ENCODE data around the gene MOB2. TPM values are rescaled to one million over a fixed set of nuclear protein-coding genes. Genes with fewer than 3 reads are reported as not detected.

The MOB2 gene
- total RNA-seq, 1 experiment from 2014 or later: 29.8 TPM

DNA sequence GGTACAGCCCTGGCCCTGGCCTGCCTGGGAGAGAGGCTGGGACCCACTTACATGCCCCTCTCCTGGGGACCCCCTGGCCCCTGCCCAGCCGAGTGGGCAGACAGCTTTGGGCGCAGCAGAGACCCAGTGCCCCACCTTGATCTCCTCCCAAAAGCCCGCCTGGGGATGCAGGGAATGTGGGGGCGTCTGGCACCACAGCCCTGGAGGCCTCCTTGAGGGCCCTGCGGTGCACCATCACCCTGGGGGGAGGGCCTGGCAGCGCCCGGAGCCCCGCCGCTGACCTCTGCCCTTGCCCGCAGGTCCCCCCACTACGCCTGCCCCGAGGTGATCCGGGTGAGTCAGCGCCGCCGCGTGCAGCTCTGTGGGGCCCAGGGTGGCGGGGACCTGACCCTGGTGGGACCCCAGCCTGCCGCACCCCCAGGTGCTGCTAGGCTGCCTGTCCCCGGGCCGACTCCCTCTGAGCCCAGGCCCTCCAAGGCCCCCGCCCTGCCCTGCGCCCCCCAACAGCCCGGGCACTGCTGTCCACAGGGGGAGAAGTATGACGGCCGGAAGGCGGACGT is 43.7 kb downstream of the MOB2 start:
- no peak overlapping the region for H3K27ac Mint-ChIP-seq (ENCODE audit: unreplicated experiment)
- H3K27me3 Mint-ChIP-seq (ENCODE audit: unreplicated experiment): peaks cover 23% of the 10 kb centered on the region
- BruUV-seq (replicated peaks): no TSS peak
- TF ChIP-seq, protein P1, sequence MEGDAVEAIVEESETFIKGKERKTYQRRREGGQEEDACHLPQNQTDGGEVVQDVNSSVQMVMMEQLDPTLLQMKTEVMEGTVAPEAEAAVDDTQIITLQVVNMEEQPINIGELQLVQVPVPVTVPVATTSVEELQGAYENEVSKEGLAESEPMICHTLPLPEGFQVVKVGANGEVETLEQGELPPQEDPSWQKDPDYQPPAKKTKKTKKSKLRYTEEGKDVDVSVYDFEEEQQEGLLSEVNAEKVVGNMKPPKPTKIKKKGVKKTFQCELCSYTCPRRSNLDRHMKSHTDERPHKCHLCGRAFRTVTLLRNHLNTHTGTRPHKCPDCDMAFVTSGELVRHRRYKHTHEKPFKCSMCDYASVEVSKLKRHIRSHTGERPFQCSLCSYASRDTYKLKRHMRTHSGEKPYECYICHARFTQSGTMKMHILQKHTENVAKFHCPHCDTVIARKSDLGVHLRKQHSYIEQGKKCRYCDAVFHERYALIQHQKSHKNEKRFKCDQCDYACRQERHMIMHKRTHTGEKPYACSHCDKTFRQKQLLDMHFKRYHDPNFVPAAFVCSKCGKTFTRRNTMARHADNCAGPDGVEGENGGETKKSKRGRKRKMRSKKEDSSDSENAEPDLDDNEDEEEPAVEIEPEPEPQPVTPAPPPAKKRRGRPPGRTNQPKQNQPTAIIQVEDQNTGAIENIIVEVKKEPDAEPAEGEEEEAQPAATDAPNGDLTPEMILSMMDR (IDR thresholded peaks at IDR 0.05; ENCODE audit: unreplicated experiment): no peak
- CTCF ChIA-PET: no interaction called here
- no peak for DNase-seq
- H3K9me3 Mint-ChIP-seq (ENCODE audit: low read depth, unreplicated experiment): no peaks in the 10 kb centered on the region
- H3K4me1 Mint-ChIP-seq (ENCODE audit: low read depth, unreplicated experiment): no peaks in the 10 kb centered on the region
- intact Hi-C loops (cut with micrococcal nuclease; ENCODE audit: unreplicated experiment): no loop called here
- no peak overlapping the region for H3K4me3 Mint-ChIP-seq (ENCODE audit: low read depth, unreplicated experiment)
- H3K36me3 Mint-ChIP-seq (ENCODE audit: insufficient read depth, unreplicated experiment): peaks cover 11% of the 10 kb centered on the region

DNA sequence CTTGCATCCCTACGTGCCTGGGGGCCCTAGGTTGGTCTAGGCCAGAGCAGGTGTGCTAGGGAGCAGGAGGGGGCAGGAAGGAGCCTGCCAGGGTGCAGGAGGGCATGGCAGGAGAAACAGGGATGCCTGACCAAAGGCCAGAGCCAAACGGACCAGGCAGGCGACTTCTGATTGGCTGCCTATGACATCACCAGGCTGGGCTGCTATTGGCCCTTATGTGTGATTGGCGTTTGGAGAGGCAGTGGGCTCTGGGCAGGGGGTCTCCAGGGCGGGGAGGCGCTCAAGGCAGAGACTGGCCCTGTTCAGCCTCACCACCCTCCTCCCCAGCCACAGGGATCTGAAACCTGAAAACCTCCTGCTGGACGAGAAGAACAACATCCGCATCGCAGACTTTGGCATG is 44.4 kb downstream of the MOB2 start:
- BruUV-seq (replicated peaks): no TSS peak
- peak; percentile 34 for DNase-seq
- Mint-ChIP-seq H3K27ac (ENCODE audit: unreplicated experiment) (no peak overlapping the region), H3K4me3 (ENCODE audit: low read depth, unreplicated experiment) (no peak overlapping the region), H3K4me1 (ENCODE audit: low read depth, unreplicated experiment) (no peaks in the 10 kb centered on the region), H3K27me3 (ENCODE audit: unreplicated experiment) (peaks cover 22% of the 10 kb centered on the region), H3K9me3 (ENCODE audit: low read depth, unreplicated experiment) (no peaks in the 10 kb centered on the region), H3K36me3 (ENCODE audit: insufficient read depth, unreplicated experiment) (peaks cover 11% of the 10 kb centered on the region)
- CTCF ChIA-PET: no interaction called here
- intact Hi-C loops (cut with micrococcal nuclease; ENCODE audit: unreplicated experiment): no loop called here
- TF ChIP-seq, protein P1 (IDR thresholded peaks at IDR 0.05; ENCODE audit: unreplicated experiment): no peak

DNA sequence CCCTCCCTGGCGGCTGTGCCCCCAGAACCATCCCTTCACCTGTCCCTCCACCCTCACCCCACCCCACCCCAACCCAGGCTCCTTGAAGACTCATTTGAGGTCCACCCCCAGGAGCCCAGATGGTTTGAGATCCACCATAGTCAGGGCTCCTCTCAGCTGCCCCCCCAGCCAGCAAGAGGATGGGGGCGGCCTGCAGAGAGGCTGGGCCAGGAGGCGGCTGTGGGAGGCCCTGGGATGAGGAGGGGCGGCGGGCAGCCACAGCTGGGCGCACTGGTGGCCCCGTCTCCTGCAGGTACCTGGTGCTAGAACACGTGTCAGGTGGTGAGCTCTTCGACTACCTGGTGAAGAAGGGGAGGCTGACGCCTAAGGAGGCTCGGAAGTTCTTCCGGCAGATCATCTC is 46.1 kb downstream of the MOB2 start:
- H3K27ac Mint-ChIP-seq (ENCODE audit: unreplicated experiment): no peak overlapping the region
- H3K9me3 Mint-ChIP-seq (ENCODE audit: low read depth, unreplicated experiment): no peaks in the 10 kb centered on the region
- intact Hi-C loops (cut with micrococcal nuclease; ENCODE audit: unreplicated experiment): no loop called here
- BruUV-seq (replicated peaks): no TSS peak
- no peak for DNase-seq
- no peaks in the 10 kb centered on the region for H3K4me1 Mint-ChIP-seq (ENCODE audit: low read depth, unreplicated experiment)
- TF ChIP-seq, protein P1 (IDR thresholded peaks at IDR 0.05; ENCODE audit: unreplicated experiment): no peak
- CTCF ChIA-PET: no interaction called here
- peaks cover 22% of the 10 kb centered on the region for H3K27me3 Mint-ChIP-seq (ENCODE audit: unreplicated experiment)
- H3K36me3 Mint-ChIP-seq (ENCODE audit: insufficient read depth, unreplicated experiment): peaks cover 11% of the 10 kb centered on the region
- no peak overlapping the region for H3K4me3 Mint-ChIP-seq (ENCODE audit: low read depth, unreplicated experiment)

DNA sequence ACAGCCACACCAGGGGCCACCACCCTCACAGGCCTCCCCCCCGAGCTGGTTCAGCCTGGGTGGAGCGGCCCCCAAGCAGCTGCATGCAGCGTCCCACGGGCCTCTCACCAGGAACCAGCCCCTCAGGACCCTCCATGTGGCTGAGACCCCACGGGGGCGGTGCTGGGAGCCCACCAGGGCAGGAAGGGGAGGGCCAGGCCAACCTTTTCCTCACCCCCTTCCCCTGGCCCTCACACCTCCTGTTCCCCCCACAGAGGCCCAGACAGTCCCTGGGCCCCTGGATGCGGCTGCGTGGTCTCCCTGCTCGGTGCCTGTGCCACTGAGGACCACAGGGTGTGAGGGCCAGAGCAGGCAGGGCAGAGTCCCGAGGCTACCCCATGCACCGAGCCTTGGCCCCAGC is 46.5 kb downstream of the MOB2 start:
- Mint-ChIP-seq H3K9me3 (ENCODE audit: low read depth, unreplicated experiment) (no peaks in the 10 kb centered on the region), H3K36me3 (ENCODE audit: insufficient read depth, unreplicated experiment) (peaks cover 11% of the 10 kb centered on the region), H3K27ac (ENCODE audit: unreplicated experiment) (no peak overlapping the region), H3K4me1 (ENCODE audit: low read depth, unreplicated experiment) (no peaks in the 10 kb centered on the region), H3K27me3 (ENCODE audit: unreplicated experiment) (peaks cover 21% of the 10 kb centered on the region), H3K4me3 (ENCODE audit: low read depth, unreplicated experiment) (no peak overlapping the region)
- CTCF ChIA-PET: no interaction called here
- intact Hi-C loops (cut with micrococcal nuclease; ENCODE audit: unreplicated experiment): no loop called here
- DNase-seq: no peak
- no TSS peak for BruUV-seq (replicated peaks)
- TF ChIP-seq, protein P1 (IDR thresholded peaks at IDR 0.05; ENCODE audit: unreplicated experiment): no peak
